Chondrocyte (in vitro differentiated cells): ENCODE results near the gene TOMM6. TPM values are rescaled to one million over a fixed set of nuclear protein-coding genes. Genes with fewer than 3 reads are reported as not detected.

Source experiments
- DNase-seq: peaks from one replicate; pipeline ENCODE4 v3.0.0; 2021; ENCODE audit warnings: mixed read lengths, low spot score
- H3K27ac Mint-ChIP-seq: one replicate; pipeline ENCODE4 v1.8.0; 2021; ENCODE audit warnings: mild to moderate bottlenecking, moderate library complexity, mixed read lengths; ENCODE audit not compliant: unreplicated experiment
- H3K27me3 Mint-ChIP-seq: 2 replicates; pipeline ENCODE4 v1.8.0; 2021; ENCODE audit warnings: low read depth, mixed read lengths
- H3K36me3 Mint-ChIP-seq: 2 replicates; pipeline ENCODE4 v1.8.0; 2021; ENCODE audit warnings: low read depth, mixed read lengths
- H3K4me1 Mint-ChIP-seq: 2 replicates; pipeline ENCODE4 v1.8.0; 2021; ENCODE audit warnings: low read depth, mild to moderate bottlenecking, mixed read lengths
- H3K4me3 Mint-ChIP-seq: one replicate; pipeline ENCODE4 v1.8.0; 2021; ENCODE audit warnings: mild to moderate bottlenecking, moderate library complexity, mixed read lengths; ENCODE audit not compliant: unreplicated experiment
- H3K9me3 Mint-ChIP-seq: 2 replicates; pipeline ENCODE4 v1.8.0; 2021; ENCODE audit warnings: low read depth, mixed read lengths
- CTCF ChIP-seq: fragments of 200-600 bp; sonication (generic); IDR thresholded peaks from 2 replicates; pipeline ENCODE4 v1.5.0; 2021; ENCODE audit warnings: antibody characterized with exemption, mild to moderate bottlenecking, moderate library complexity
- total RNA-seq: library from RNA; stranded (reverse); gene quantifications from 3 replicates; pipeline ENCODE4 v1.2.1, GENCODE V29; 2021

The TOMM6 gene
- total RNA-seq, 1 donor from 2014 or later: 96.1 TPM

DNA sequence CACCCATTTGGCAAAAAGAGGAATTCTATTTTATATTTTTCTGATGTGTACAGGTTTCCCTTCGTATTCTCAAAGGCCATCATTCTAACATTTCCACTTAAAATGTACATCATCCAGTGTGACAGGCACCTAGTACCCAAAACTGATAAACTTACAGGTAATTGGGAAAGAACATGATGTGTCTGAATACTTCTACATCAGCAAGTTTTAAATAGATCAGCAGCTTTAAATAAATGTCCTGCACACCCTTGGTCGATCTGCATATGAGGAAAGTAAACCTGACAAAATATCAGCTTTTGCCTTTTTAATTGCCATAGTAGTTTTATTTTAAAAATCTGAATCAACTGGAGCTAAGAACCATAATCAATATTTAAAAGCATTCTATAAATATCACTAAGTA lies 26.5 kb downstream of the TOMM6 start:
- Mint-ChIP-seq H3K27me3 (no peaks in the 10 kb centered on the region), H3K9me3 (no peaks in the 10 kb centered on the region), H3K4me3 (no peak overlapping the region), H3K4me1 (peaks cover 11% of the 10 kb centered on the region), H3K27ac (no peak overlapping the region), H3K36me3 (no peaks in the 10 kb centered on the region)
- no peak for TF ChIP-seq CTCF
- DNase-seq: no peak

DNA sequence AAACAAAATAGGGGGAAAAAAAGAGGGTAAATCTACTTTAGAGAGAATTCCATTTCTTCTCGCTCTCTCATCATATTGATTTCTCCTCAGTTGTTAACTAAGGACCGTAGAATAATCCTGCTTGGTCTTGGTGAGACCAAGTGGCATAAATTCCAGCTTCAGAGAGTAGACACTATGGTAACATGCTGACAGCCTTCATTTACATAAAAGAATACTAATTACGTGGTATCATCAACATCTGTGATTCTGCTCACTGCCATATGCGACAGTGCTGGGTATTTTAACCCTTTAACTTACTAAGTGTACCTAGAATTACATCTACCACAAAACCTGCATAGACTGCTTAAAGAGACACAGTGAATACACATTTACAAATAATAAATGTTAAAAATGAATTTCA lies 27.1 kb downstream of the TOMM6 start:
- Mint-ChIP-seq H3K4me3 (no peak overlapping the region), H3K4me1 (peaks cover 11% of the 10 kb centered on the region), H3K27ac (no peak overlapping the region), H3K27me3 (no peaks in the 10 kb centered on the region), H3K36me3 (no peaks in the 10 kb centered on the region), H3K9me3 (no peaks in the 10 kb centered on the region)
- no peak for TF ChIP-seq CTCF
- no peak for DNase-seq

- peak overlapping the region; percentile 82 for H3K27ac Mint-ChIP-seq
- H3K9me3 Mint-ChIP-seq: no peaks in the 10 kb centered on the region
- H3K4me3 Mint-ChIP-seq: no peak overlapping the region
- no peak for DNase-seq
- no peaks in the 10 kb centered on the region for H3K36me3 Mint-ChIP-seq
- peaks cover 11% of the 10 kb centered on the region for H3K4me1 Mint-ChIP-seq
- TF ChIP-seq CTCF: no peak
- no peaks in the 10 kb centered on the region for H3K27me3 Mint-ChIP-seq
Measured at GRCh38 chr6:41815587-41815986, 28.1 kb downstream of the TOMM6 start.

GRCh38 chr6:41818271-41819054 lies 31.0 kb downstream of the TOMM6 start:
- no peaks in the 10 kb centered on the region for H3K27me3 Mint-ChIP-seq
- no peaks in the 10 kb centered on the region for H3K9me3 Mint-ChIP-seq
- H3K4me3 Mint-ChIP-seq: no peak overlapping the region
- peaks cover 2% of the 10 kb centered on the region for H3K36me3 Mint-ChIP-seq
- TF ChIP-seq CTCF: no peak
- no peak for DNase-seq
- H3K4me1 Mint-ChIP-seq: peaks cover 13% of the 10 kb centered on the region
- no peak overlapping the region for H3K27ac Mint-ChIP-seq

- H3K9me3 Mint-ChIP-seq: no peaks in the 10 kb centered on the region
- H3K27ac Mint-ChIP-seq: no peak overlapping the region
- TF ChIP-seq CTCF: no peak
- no peak for DNase-seq
- H3K36me3 Mint-ChIP-seq: peaks cover 2% of the 10 kb centered on the region
- H3K4me1 Mint-ChIP-seq: peaks cover 29% of the 10 kb centered on the region
- no peaks in the 10 kb centered on the region for H3K27me3 Mint-ChIP-seq
- no peak overlapping the region for H3K4me3 Mint-ChIP-seq
Measured at GRCh38 chr6:41821266-41821665, 33.8 kb downstream of the TOMM6 start.
